PC-3 (cell line): ENCODE measurements around the gene CABP7. TPM values are rescaled to one million over a fixed set of nuclear protein-coding genes. Genes with fewer than 3 reads are reported as not detected.

Experiments
- ATAC-seq: fragments of 200-7000 bp; cut with Tn5 transposase; 2 replicates; pipeline ENCODE4 v1.9.1; 2020; ENCODE audit warnings: mild to moderate bottlenecking, moderate library complexity
- BruUV-seq: library from RNA; stranded (reverse); fragments of 400-500 nt; replicated peaks from 2 replicates; lab custom pipeline; 2021; lab: Mats Ljungman, UMichigan
- CTCF ChIA-PET: fragments of 300-600 bp; sonication (Branson Sonifier 250); formaldehyde crosslinking; loops from one replicate; lab custom pipeline; 2022; ENCODE audit warnings: antibody characterized with exemption; lab: Charles Lee
- POLR2A ChIA-PET: fragments of 300-600 bp; sonication (Branson Sonifier 250); formaldehyde crosslinking; loops from one replicate; lab custom pipeline; 2022; ENCODE audit warnings: antibody characterized with exemption; ENCODE audit not compliant: unreplicated experiment; lab: Charles Lee
- DNase-seq: peaks from one replicate; pipeline ENCODE4 v3.0.0-alpha.2; 2015
- H2AFZ ChIP-seq: fragments of 300-600 bp; sonication (generic); 2 replicates; pipeline ENCODE4 v1.6.0; 2016; ENCODE audit warnings: antibody characterized with exemption, low read length
- H3F3A ChIP-seq: fragments of 300-600 bp; sonication (generic); one replicate; pipeline ENCODE4 v1.6.0; 2017; ENCODE audit warnings: antibody characterized with exemption, low read length, control low read depth, mild to moderate bottlenecking; ENCODE audit not compliant: unreplicated experiment
- H3K27ac ChIP-seq: fragments of 300-600 bp; sonication (generic); 2 replicates; pipeline ENCODE4 v1.5.1; 2016; ENCODE audit warnings: mild to moderate bottlenecking, low read length
- H3K27me3 ChIP-seq: fragments of 300-600 bp; sonication (generic); 2 replicates; pipeline ENCODE4 v1.6.1; 2016; ENCODE audit warnings: low read length, mixed read lengths
- H3K36me3 ChIP-seq: fragments of 300-600 bp; sonication (generic); 2 replicates; pipeline ENCODE4 v1.6.1; 2016; ENCODE audit warnings: low read depth, mixed run types, low read length, mixed read lengths
- H3K4me1 ChIP-seq: fragments of 300-600 bp; sonication (generic); 2 replicates; pipeline ENCODE4 v1.5.1; 2016; ENCODE audit warnings: low read length; ENCODE audit not compliant: insufficient read depth
- H3K4me2 ChIP-seq: fragments of 300-600 bp; sonication (generic); 2 replicates; pipeline ENCODE4 v1.6.0; 2016; ENCODE audit warnings: low read length
- H3K4me3 ChIP-seq: fragments of 300-600 bp; sonication (generic); 2 replicates; pipeline ENCODE4 v1.5.1; 2016; ENCODE audit warnings: mild to moderate bottlenecking, low read length, mixed read lengths
- H3K79me2 ChIP-seq: fragments of 300-600 bp; sonication (generic); 2 replicates; pipeline ENCODE4 v1.6.1; 2017; ENCODE audit warnings: low read length, mixed read lengths
- H3K9ac ChIP-seq: fragments of 300-600 bp; sonication (generic); 2 replicates; pipeline ENCODE4 v1.6.0; 2016; ENCODE audit warnings: mild to moderate bottlenecking, low read length
- H3K9me2 ChIP-seq: fragments of 300-600 bp; sonication (generic); replicated peaks from 2 replicates; pipeline ENCODE4 v1.6.1; 2016; ENCODE audit warnings: mixed run types, low read length, mixed read lengths
- H3K9me3 ChIP-seq: fragments of 300-600 bp; sonication (generic); 2 replicates; pipeline ENCODE4 v1.6.1; 2016; ENCODE audit warnings: low read length, mixed read lengths
- H4K20me1 ChIP-seq: fragments of 300-600 bp; sonication (generic); 2 replicates; pipeline ENCODE4 v1.6.1; 2016; ENCODE audit warnings: low read length, mixed read lengths
- EZH2 ChIP-seq: fragments of 300-600 bp; sonication (generic); IDR thresholded peaks from one replicate; pipeline ENCODE4 v1.6.1; 2017; ENCODE audit warnings: antibody characterized with exemption, mild to moderate bottlenecking, low read length; ENCODE audit not compliant: unreplicated experiment
- EZH2phosphoT487 ChIP-seq: fragments of 300-600 bp; sonication (generic); IDR thresholded peaks from 2 replicates; pipeline ENCODE4 v1.6.1; 2018; ENCODE audit warnings: mild to moderate bottlenecking, antibody characterized with exemption, low read length, borderline replicate concordance
- intact Hi-C: fragments of 100-400 bp; cut with micrococcal nuclease; formaldehyde crosslinking; loops from 2 replicates; pipeline ENCODE4 v1.9.0; 2023
- total RNA-seq: library from RNA; depleted of rRNA; stranded (reverse); fragments of >200 nt; gene quantifications from 2 replicates; pipeline ENCODE4 v1.2.3, GENCODE V29; 2014
- TF ChIP-seq, protein P1 (sequence below): fragments of 300-600 bp; sonication (generic); conservative IDR thresholded peaks from 2 replicates; pipeline ENCODE4 v1.5.1; 2017; ENCODE audit warnings: antibody characterized with exemption, low read depth, mild to moderate bottlenecking, low read length

The CABP7 gene
- total RNA-seq, 1 experiment from 2014 or later, result 0.87 TPM

DNA sequence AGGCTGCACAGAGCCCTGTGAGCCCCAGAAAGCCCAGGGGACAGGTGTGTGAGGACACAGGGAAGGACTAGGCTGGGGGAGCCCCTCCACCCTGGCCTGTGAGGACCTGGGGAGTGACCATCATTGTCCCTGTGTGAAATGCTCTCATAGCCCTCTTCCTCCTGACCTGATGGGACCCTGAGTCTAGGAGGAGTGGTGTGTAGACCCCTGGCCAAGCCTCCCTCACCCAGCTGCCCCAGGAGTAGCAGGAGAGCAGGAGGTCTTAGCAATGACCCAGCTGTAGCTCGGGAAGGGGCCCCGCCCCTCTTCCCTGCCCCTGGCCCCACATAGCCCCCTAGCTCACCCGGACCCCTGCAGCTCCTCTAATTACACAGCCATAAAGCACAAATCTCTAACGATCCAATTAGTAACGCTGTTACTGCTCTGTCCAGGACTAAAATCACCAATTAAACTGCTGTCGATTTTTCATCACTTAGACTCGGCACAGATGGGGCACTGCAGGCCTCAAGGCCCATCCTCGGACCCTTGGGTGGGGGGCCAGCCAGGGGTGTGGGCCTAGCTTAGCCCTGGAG is 6.6 kb upstream of the CABP7 start:
- DNase-seq (no peak), ATAC-seq (no peak)
- H4K20me1 ChIP-seq, result no peaks in the 10 kb centered on the region
- no peak overlapping the region for H2AFZ ChIP-seq
- H3K9ac ChIP-seq, result no peak overlapping the region
- POLR2A ChIA-PET, result no interaction called here
- no peaks in the 10 kb centered on the region for H3K9me3 ChIP-seq
- intact Hi-C loops, result no loop called here
- H3K27me3 ChIP-seq, result no peaks in the 10 kb centered on the region
- H3K4me3 ChIP-seq, result no peak overlapping the region
- H3K9me2 ChIP-seq, result no peaks in the 10 kb centered on the region
- TF ChIP-seq EZH2 (no peak), EZH2phosphoT487 (no peak)
- TF ChIP-seq, protein P1, sequence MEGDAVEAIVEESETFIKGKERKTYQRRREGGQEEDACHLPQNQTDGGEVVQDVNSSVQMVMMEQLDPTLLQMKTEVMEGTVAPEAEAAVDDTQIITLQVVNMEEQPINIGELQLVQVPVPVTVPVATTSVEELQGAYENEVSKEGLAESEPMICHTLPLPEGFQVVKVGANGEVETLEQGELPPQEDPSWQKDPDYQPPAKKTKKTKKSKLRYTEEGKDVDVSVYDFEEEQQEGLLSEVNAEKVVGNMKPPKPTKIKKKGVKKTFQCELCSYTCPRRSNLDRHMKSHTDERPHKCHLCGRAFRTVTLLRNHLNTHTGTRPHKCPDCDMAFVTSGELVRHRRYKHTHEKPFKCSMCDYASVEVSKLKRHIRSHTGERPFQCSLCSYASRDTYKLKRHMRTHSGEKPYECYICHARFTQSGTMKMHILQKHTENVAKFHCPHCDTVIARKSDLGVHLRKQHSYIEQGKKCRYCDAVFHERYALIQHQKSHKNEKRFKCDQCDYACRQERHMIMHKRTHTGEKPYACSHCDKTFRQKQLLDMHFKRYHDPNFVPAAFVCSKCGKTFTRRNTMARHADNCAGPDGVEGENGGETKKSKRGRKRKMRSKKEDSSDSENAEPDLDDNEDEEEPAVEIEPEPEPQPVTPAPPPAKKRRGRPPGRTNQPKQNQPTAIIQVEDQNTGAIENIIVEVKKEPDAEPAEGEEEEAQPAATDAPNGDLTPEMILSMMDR, result no peak
- no peaks in the 10 kb centered on the region for H3F3A ChIP-seq
- no peaks in the 10 kb centered on the region for H3K36me3 ChIP-seq
- no peaks in the 10 kb centered on the region for H3K4me1 ChIP-seq
- no peak overlapping the region for H3K27ac ChIP-seq
- BruUV-seq, result no TSS peak
- H3K79me2 ChIP-seq, result no peaks in the 10 kb centered on the region
- H3K4me2 ChIP-seq, result no peak overlapping the region
- CTCF ChIA-PET, result no interaction called here

DNA sequence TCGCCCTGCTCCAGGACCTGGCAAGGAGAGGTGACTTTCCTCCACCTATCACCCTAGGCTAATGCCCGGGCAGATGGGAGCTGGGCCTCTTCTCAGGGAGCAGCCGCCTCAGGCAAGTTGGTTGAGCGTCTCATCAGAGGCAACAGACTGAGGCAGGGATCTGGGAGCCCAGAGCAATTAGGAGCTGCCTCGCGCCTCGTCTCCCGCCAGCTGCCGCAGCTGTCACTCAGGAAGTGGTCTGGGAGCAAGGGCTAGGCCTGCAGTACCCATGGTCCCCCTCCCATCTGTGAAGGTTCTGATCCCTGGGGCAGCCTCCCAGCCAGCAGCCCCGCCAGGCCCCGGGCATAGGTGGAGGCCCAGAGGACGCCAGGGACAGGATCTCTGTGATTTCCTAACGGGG is 4.6 kb upstream of the CABP7 start:
- Histone ChIP-seq H3K9ac (no peak overlapping the region), H3K27me3 (peaks cover 8% of the 10 kb centered on the region), H3K9me3 (no peaks in the 10 kb centered on the region), H3K36me3 (no peaks in the 10 kb centered on the region), H4K20me1 (no peaks in the 10 kb centered on the region), H3K4me1 (no peaks in the 10 kb centered on the region; the same call in 1 of the 2 replicates), H3F3A (no peaks in the 10 kb centered on the region), H3K9me2 (no peaks in the 10 kb centered on the region), H3K4me2 (no peak overlapping the region), H2AFZ (no peak overlapping the region), H3K4me3 (no peak overlapping the region), H3K27ac (no peak overlapping the region), H3K79me2 (no peaks in the 10 kb centered on the region)
- ChIA-PET CTCF (no interaction called here), POLR2A (no interaction called here)
- intact Hi-C loops, result no loop called here
- BruUV-seq, result no TSS peak
- TF ChIP-seq, protein P1, result no peak
- no peak for TF ChIP-seq EZH2
- no peak for TF ChIP-seq EZH2phosphoT487
- DNase-seq (no peak), ATAC-seq (no peak)

DNA sequence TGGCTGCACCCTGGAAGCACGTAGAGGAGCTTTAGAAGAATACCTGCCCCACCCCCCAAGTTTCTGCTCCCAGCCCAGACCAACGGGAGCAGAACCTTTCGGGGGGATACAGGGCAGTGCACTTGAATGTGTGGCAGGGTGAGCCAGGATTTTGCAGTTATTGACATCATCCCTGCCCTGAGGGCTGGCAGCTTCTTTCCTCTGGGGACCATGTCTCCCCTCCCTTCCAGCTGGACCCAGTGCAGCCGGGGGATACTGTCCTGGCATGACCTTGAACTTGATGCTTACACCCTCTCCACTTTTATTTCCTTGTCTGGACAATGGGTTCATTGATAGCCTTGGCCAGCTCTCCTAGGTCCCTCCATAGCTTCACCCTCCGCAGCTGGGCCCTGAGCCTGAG is 4.1 kb upstream of the CABP7 start:
- Histone ChIP-seq H3K4me2 (no peak overlapping the region), H2AFZ (no peak overlapping the region), H3K79me2 (no peaks in the 10 kb centered on the region), H4K20me1 (no peaks in the 10 kb centered on the region), H3K36me3 (no peaks in the 10 kb centered on the region), H3K4me1 (no peaks in the 10 kb centered on the region; the same call in 1 of the 2 replicates), H3F3A (no peaks in the 10 kb centered on the region), H3K9me3 (no peaks in the 10 kb centered on the region), H3K9me2 (no peaks in the 10 kb centered on the region), H3K27me3 (peaks cover 8% of the 10 kb centered on the region), H3K9ac (no peak overlapping the region), H3K27ac (no peak overlapping the region), H3K4me3 (no peak overlapping the region)
- TF ChIP-seq EZH2, result no peak
- TF ChIP-seq, protein P1, result no peak
- no peak for TF ChIP-seq EZH2phosphoT487
- no peak for DNase-seq
- ATAC-seq, result no peak
- BruUV-seq, result no TSS peak
- CTCF ChIA-PET, result no interaction called here
- intact Hi-C loops, result no loop called here
- POLR2A ChIA-PET, result no interaction called here
